HL-60/S4 treated with retinoic acid at 250 ng/mL for 4 days and 3 days (cell line): ENCODE measurements around the gene THEMIS.

ENCODE experiments used
- in situ Hi-C: fragments of 300-500 bp; cut with MboI; formaldehyde crosslinking; loops from 2 replicates; pipeline ENCODE4 v1.7.0; 2022; ENCODE audit warnings: low sequenced_read_pairs

Gene THEMIS

DNA sequence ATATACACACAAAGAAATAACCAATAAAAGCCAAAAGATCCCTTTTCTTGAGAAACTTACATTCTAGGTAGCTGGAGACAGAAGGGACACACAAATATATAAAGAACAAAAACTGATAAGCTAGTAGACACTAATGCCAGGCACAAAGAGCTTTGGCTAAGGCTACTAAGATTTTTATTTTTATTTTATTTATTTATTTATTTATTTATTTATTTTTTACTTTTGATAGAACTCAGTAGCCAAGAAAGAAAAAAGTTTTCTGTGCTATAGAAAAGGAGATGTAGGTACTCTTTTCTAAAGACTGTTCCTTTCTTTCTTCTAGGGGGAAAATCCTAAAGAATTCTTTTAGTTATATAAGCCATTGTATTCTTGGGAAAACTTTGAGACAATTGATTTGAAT, 34.1 kb downstream of the THEMIS start:
- in situ Hi-C loops = no loop called here

GRCh38 chr6:127865108-127865507, 35.8 kb downstream of the THEMIS start:
- in situ Hi-C loops = no loop called here

- in situ Hi-C loops = no loop called here
Observed at GRCh38 chr6:127864701-127865100, 36.2 kb downstream of the THEMIS start.

DNA sequence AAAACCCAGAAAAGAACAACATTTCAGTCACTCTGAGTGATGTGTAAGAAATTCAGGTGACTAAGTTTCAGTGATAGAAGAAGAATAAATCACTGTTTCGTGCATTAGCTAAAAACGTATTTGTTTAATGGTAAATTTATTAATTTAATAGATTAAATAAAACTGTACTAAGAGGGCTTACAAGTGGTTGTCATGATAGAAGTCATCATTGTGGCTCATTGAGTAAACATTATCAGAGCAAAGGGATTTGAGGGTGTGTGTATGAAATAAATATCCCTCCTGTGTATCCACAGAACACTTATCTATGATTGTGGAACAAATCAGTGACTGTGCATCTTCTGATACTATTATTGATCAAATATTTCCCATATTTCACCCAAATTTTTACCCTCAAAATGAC, 40.1 kb downstream of the THEMIS start:
- in situ Hi-C loops = no loop called here

DNA sequence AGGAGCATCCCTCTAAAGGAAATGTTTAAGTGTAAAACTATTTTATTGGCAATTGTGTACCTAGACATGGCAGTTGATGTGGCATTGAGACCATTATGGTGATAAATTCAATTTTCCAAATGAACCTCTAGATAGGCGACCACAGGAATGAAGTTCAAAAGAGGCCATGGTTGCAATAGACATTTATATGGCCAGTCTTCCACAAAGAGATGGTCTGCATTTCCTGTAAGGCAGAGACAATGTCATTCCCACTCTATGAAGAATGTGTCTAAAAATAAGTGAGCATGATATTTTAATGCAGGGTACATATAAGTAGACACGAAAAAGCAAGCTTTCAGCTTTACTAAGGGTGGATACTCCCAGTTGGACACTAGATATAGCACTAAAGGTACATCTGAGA, 40.9 kb downstream of the THEMIS start:
- in situ Hi-C loops = no loop called here

DNA sequence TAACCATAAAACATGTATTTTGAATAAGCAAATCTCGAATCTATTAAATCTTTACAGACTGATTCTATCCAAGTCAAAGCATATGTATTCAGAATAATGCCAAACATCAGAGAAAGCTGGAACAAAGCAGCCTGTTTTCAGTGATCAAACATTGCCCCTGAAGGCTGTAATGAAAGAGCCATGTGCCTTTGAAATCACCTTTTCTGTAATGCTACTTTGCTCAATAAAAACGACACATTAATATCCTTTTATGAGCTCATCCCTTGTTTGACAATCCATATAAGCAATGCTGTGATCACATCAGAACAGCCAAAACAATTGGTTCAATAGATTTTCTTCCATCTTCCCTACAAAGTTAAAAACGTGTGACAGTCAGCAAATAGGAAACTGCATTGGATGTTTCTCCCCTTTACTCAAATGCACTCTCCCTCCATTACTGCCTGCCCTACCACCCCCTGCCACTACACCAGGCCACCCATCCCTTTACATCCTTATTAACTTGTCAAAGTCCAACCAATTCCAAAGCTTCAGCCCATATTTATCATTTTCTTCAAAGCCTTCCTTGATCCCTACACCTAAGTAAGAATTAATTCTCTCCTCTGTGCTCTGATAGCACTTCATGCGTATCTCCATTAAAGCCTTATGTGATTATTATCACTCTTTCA, 42.0 kb downstream of the THEMIS start:
- in situ Hi-C loops = no loop called here

- in situ Hi-C loops = no loop called here
Observed at GRCh38 chr6:127857051-127857637, 43.7 kb downstream of the THEMIS start.

GRCh38 chr6:127855542-127856159, 45.2 kb downstream of the THEMIS start:
- in situ Hi-C loops = no loop called here

DNA sequence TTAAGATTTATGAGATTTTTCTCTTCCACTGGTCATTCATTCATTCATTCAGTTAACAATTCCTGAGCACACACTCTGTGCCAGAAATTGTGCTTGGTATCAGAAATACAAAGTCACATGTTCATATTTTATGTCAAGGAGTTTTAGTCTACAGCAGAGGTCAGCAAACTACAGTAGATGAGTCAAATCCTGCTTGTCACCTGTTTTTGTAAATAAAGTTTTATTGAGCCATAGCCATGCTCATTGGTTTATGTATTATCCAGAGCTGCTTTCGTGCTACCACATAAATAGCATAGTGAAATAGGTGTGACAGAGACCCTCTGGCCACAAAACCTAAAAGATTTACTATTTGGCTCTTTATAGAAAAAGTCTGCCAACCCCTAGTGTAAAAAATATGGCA, 46.8 kb downstream of the THEMIS start:
- in situ Hi-C loops = no loop called here

GRCh38 chr6:127851197-127851596, 49.7 kb downstream of the THEMIS start:
- in situ Hi-C loops = no loop called here

GRCh38 chr6:127845242-127845641, 55.6 kb downstream of the THEMIS start:
- in situ Hi-C loops = no loop called here

DNA sequence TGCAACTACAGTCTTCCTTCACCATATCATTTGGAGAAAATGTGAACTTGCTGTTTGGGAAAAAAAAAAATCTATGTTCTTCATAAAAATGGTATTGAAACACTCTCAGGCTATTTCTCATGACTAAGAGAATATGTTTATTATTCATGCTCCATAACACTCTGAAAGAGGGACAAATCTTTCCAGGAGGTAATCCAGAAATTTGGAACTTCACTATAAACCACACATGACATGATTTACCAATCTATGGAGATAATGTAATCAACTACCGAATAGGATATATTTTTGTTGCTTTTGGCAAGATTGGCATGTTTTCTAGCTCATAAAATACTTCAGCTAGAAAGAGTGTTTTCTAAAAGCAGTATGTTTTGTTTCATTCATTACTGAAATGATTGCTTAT, 56.3 kb downstream of the THEMIS start:
- in situ Hi-C loops = no loop called here

- in situ Hi-C loops = no loop called here
Observed at GRCh38 chr6:127843582-127843981, 57.3 kb downstream of the THEMIS start.

- in situ Hi-C loops = no loop called here
Observed at GRCh38 chr6:127842562-127842961, 58.3 kb downstream of the THEMIS start.

GRCh38 chr6:127841811-127842210, 59.0 kb downstream of the THEMIS start:
- in situ Hi-C loops = no loop called here

DNA sequence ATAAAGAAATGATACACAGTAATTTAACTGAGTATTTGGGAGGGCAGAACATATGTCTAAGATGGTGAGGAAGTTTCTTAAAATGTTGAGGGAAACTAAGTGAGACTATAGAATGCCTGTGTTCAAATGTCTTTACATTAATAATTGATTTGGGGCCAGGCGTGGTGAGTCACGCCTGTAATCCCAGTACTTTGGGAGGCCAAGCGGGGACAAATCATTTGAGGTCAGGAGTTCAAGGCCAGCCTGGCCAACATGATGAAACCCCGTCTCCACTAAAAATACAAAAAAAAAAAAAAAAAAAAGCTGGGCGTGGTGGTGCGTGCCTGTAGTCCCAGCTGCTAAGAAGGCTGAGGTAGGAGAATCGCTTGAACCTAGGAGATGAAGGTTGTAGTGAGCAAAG, 66.7 kb downstream of the THEMIS start:
- in situ Hi-C loops = no loop called here

DNA sequence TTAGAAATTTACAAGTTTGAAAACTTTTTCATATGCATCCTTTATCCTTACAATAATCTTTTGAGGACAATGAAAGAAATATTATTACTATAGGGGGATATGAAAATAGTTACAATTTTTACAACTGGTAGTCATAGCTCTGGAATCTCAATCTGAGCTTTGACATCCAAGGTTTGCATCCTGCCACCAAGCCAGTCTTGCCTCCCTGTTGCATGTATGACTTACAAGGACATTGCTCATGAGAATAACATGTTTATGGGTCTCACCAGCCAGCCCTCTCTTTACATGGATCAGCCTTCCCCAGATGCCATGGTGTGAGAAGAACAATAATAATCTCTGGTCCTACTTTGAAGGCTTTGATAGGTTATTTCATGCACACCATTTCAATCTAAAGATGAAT, 67.5 kb downstream of the THEMIS start:
- in situ Hi-C loops = no loop called here

DNA sequence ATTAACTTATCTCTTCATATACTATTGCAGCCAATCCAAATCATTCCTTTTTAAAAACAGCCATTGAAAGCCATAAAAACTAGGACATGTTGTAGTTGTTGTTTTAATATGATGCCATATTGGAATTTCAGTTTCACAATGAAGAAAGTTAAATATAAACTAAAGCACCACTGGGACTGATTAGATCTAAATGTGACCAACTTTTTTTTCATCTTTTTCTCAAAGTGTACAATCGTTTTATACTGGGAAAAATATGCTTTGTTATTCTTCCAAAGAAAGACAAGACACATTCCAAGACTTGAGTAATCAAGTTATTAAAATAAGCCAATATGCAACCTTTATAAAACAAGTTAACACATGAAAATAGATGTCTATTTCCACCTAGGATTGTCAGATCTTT, 68.5 kb downstream of the THEMIS start:
- in situ Hi-C loops = no loop called here

DNA sequence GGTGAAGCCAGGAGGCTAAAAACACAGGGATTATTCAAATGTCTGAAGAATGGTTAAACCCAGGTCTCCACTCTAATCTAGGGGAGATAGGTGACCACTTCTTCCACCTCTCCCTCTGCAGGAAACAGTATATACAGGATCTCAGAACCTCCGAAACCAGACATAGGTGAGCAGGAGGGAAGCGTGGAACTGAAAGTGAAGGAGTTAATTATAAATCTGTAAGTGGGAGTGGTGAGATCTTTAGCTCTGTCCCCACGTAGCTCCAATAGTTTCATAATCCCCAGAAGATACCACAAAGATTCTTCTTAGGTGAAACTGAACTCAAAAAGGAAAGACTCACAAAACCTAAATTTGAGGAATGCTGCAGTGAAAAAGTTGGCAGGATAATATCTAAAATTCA, 76.8 kb downstream of the THEMIS start:
- in situ Hi-C loops = no loop called here

DNA sequence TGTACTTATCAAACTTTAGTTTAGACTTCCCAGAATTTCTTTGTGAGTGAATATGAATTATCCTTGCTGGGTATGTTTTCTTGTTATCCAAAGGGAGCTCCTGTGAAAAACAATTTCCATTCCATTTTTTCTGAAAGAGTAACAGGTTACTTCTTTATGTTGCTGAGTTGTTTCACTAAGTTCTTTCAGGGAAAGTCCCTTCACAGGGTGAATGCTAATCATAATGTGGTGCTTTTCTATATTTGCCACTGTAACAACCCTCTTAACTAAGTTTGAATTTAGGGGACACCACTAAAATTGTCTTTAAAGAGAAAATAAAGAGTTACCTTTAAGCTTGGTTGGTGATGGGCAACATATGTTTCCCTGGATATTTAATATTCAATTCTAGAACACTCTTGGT, 79.4 kb downstream of the THEMIS start:
- in situ Hi-C loops = no loop called here

DNA sequence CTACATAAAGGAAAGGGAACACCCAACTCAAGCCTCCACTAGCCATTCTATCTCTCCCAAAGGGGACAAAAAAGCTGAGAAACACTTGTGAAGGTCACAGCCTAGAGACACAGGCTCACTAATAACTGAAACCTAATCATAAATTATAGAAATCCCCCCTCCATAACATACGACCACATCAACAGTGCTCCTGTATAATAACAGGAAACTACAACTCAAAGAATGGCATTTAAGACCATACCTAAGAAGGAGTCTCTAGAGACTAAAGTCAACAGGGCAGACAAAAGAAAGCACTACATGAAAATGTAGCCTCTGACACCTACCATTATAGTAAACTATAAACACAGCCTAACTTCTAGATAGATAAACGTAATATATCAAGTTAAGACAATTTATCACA, 82.7 kb downstream of the THEMIS start:
- in situ Hi-C loops = no loop called here

DNA sequence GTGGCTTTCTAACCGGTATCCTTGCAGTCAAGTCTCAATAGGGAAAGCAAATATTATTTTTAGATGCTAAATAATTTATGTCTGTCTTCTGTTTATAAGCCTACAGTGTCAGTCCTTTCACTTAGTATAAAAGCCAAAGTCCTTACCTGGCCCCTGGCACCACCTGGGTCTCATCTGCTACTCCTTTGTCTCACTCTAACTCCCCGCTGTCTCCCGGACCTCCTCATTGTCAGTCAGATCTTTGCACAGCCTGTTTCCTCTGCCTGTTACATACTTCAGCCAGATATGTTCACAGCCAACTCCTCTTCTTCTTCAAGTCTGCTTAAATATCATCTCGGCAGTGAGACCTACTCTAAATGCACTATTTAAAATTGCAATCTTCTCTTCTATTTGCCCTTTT, 84.2 kb downstream of the THEMIS start:
- in situ Hi-C loops = no loop called here

- in situ Hi-C loops = no loop called here
Observed at GRCh38 chr6:127813699-127814027, 87.2 kb downstream of the THEMIS start.
